ENCODE results near the gene PTPRK.

DNA sequence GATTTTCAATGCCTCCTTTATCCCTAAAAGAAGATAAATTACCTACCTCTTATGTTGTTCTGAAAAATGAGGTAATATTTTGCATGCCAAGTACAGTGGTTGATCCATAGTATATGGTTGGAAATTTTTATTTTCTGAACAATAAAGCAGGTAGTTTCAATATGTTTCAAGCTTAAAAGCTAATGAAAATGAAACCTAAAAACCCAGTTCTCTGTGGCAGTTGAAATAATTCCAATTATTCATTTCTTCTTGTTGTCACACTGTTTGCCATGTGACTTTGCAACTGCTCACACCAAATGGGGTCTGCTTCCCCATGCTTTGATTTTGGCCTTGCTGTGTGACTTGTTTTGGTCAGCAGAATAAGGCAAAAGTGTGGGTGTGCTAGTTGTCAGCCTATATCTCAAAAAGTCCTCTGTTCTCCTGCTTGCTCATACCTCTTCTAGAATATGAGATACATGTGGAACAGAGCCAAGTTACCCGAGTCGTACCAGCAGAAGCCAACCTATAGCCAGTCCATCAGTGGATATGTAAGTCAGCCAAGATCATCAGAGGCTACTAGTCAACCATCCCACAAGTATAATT lies 422.3 kb downstream of the PTPRK start:
- TF ChIP-seq, protein P1, sequence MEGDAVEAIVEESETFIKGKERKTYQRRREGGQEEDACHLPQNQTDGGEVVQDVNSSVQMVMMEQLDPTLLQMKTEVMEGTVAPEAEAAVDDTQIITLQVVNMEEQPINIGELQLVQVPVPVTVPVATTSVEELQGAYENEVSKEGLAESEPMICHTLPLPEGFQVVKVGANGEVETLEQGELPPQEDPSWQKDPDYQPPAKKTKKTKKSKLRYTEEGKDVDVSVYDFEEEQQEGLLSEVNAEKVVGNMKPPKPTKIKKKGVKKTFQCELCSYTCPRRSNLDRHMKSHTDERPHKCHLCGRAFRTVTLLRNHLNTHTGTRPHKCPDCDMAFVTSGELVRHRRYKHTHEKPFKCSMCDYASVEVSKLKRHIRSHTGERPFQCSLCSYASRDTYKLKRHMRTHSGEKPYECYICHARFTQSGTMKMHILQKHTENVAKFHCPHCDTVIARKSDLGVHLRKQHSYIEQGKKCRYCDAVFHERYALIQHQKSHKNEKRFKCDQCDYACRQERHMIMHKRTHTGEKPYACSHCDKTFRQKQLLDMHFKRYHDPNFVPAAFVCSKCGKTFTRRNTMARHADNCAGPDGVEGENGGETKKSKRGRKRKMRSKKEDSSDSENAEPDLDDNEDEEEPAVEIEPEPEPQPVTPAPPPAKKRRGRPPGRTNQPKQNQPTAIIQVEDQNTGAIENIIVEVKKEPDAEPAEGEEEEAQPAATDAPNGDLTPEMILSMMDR (IDR thresholded peaks at IDR 0.05) = no peak
- no peak for TF ChIP-seq POLR2A (IDR thresholded peaks at IDR 0.05)

All from thyroid gland (tissue), 4 donors.